H1 (cell line): ENCODE data around the gene ERICH3. TPM values are rescaled to one million over a fixed set of nuclear protein-coding genes. Genes with fewer than 3 reads are reported as not detected.

Experiments used
- CTCF ChIA-PET: fragments of 300-600 bp; sonication (Branson Sonifier 250); formaldehyde crosslinking; loops from one replicate; lab custom pipeline; 2021; ENCODE audit not compliant: partially characterized antibody; lab: Charles Lee
- POLR2A ChIA-PET: fragments of 300-600 bp; sonication (Branson Sonifier 250); formaldehyde crosslinking; loops from one replicate; lab custom pipeline; 2021; ENCODE audit warnings: inconsistent platforms; ENCODE audit not compliant: partially characterized antibody; lab: Charles Lee
- DNase-seq, 2 experiments: peaks; one replicate each; pipeline versions ENCODE4 v3.0.0 to v3.0.0-alpha.2; 2010 to 2022; ENCODE audit warnings: low spot score in 2 of 2, low read depth in 1 of 2, mixed read lengths in 1 of 2
- FAIRE-seq: peaks from 2 replicates; lab custom pipeline; 2011; peaks lifted over from hg19 to GRCh38; lab: Jason Lieb, UNC
- H2AFZ ChIP-seq: 2 replicates; pipeline ENCODE4 v1.8.1; 2012; ENCODE audit warnings: low read length, inconsistent platforms
- H2AK5ac ChIP-seq: 2 replicates; pipeline ENCODE4 v1.6.1; 2013; ENCODE audit warnings: low read depth, low read length
- H2BK120ac ChIP-seq: replicated peaks from 2 replicates; pipeline ENCODE3; 2013; ENCODE audit warnings: low read depth, low read length, inconsistent platforms
- H2BK12ac ChIP-seq: 2 replicates; pipeline ENCODE4 v1.6.1; 2013; ENCODE audit warnings: low read depth, low read length
- H2BK15ac ChIP-seq: 2 replicates; pipeline ENCODE4 v1.6.1; 2013; ENCODE audit warnings: low read length
- H2BK20ac ChIP-seq: 2 replicates; pipeline ENCODE4 v1.6.1; 2013; ENCODE audit warnings: low read length
- H2BK5ac ChIP-seq: 2 replicates; pipeline ENCODE4 v1.6.1; 2013; ENCODE audit warnings: low read depth, low read length
- H3K14ac ChIP-seq: 2 replicates; pipeline ENCODE4 v1.6.1; 2013; ENCODE audit warnings: inconsistent platforms; ENCODE audit not compliant: insufficient read length
- H3K18ac ChIP-seq: 2 replicates; pipeline ENCODE4 v1.6.1; 2013; ENCODE audit warnings: low read length; ENCODE audit errors: extremely low read depth
- H3K23ac ChIP-seq: 2 replicates; pipeline ENCODE4 v1.6.1; 2013; ENCODE audit warnings: inconsistent platforms; ENCODE audit not compliant: insufficient read length
- H3K23me2 ChIP-seq: 2 replicates; pipeline ENCODE4 v1.6.1; 2013; ENCODE audit warnings: low read depth, low read length
- H3K27ac ChIP-seq: 2 replicates; pipeline ENCODE4 v1.6.1; 2011; ENCODE audit warnings: low read depth, low read length, inconsistent platforms
- H3K27me3 ChIP-seq, 4 experiments: replicated peaks in 1 of 4; 1 replicate in 1 of 4; 2 replicates in 3 of 4; pipeline versions ENCODE4 v1.6.1 to v1.8.1; 2011 to 2013; ENCODE audit warnings: low read length in 3 of 4, mild to moderate bottlenecking in 3 of 4, inconsistent platforms in 2 of 4, mixed read lengths in 2 of 4, moderate library complexity in 1 of 4; ENCODE audit not compliant: control insufficient read depth in 3 of 4, insufficient read depth in 3 of 4; ENCODE audit errors: extremely low read depth in 1 of 4
- H3K36me3 ChIP-seq, 4 experiments: 2 replicates each; pipeline versions ENCODE4 v1.6.1 to v1.8.1; 2011 to 2013; ENCODE audit warnings: mild to moderate bottlenecking in 4 of 4, low read length in 3 of 4, moderate library complexity in 2 of 4, control low read depth in 1 of 4, inconsistent platforms in 1 of 4; ENCODE audit not compliant: insufficient read depth in 4 of 4, control insufficient read depth in 2 of 4
- H3K4ac ChIP-seq: replicated peaks from 2 replicates; pipeline ENCODE3; 2013; ENCODE audit warnings: low read length, low read depth, mixed read lengths, inconsistent platforms; ENCODE audit not compliant: insufficient read length
- H3K4me1 ChIP-seq, 4 experiments: replicated peaks in 1 of 4; 1 replicate in 1 of 4; 2 replicates in 3 of 4; pipeline versions ENCODE4 v1.6.1 to v1.8.1; 2011 to 2013; ENCODE audit warnings: low read length in 3 of 4, inconsistent platforms in 2 of 4, mixed read lengths in 1 of 4; ENCODE audit not compliant: insufficient read depth in 4 of 4, control insufficient read depth in 3 of 4
- H3K4me2 ChIP-seq, 2 experiments: 2 replicates each; pipeline versions ENCODE4 v1.6.1 to v1.8.1; 2011 to 2013; ENCODE audit warnings: low read depth in 2 of 2, low read length in 2 of 2, control low read depth in 1 of 2, inconsistent platforms in 1 of 2, mild to moderate bottlenecking in 1 of 2; ENCODE audit not compliant: insufficient read depth in 1 of 2
- H3K4me3 ChIP-seq, 4 experiments: fragments of 200-600, 300-600 bp in 1 of 4; sonication (generic), shearing (Covaris generic), sonication (Bioruptor Twin) in 1 of 4; 2 replicates each; pipeline versions ENCODE4 v1.5.1 to v1.8.1; 2011 to 2016; ENCODE audit warnings: low read length in 4 of 4, low read depth in 3 of 4, control low read depth in 2 of 4, inconsistent platforms in 2 of 4, mild to moderate bottlenecking in 2 of 4, mixed read lengths in 1 of 4, moderate library complexity in 1 of 4; ENCODE audit not compliant: insufficient read depth in 2 of 4; ENCODE audit errors: extremely low read depth in 1 of 4
- H3K56ac ChIP-seq: replicated peaks from 2 replicates; pipeline ENCODE3; 2013; ENCODE audit warnings: low read depth, mild to moderate bottlenecking, mixed read lengths, low read length, inconsistent platforms; ENCODE audit not compliant: insufficient read length
- H3K79me1 ChIP-seq: 2 replicates; pipeline ENCODE4 v1.6.1; 2013; ENCODE audit warnings: low read depth, low read length, control low read depth
- H3K79me2 ChIP-seq, 2 experiments: 2 replicates each; pipeline versions ENCODE4 v1.6.1 to v1.8.1; 2012 to 2013; ENCODE audit warnings: low read length in 2 of 2, mild to moderate bottlenecking in 2 of 2, inconsistent platforms in 1 of 2; ENCODE audit not compliant: insufficient read depth in 2 of 2, control insufficient read depth in 1 of 2
- H3K9ac ChIP-seq, 4 experiments: replicated peaks in 1 of 4; 1 replicate in 1 of 4; 2 replicates in 3 of 4; pipeline versions ENCODE4 v1.6.1 to v1.8.1; 2011 to 2013; ENCODE audit warnings: low read depth in 3 of 4, low read length in 3 of 4, control low read depth in 2 of 4, mild to moderate bottlenecking in 2 of 4, moderate library complexity in 2 of 4, inconsistent platforms in 1 of 4; ENCODE audit errors: extremely low read depth in 1 of 4
- H3K9me3 ChIP-seq, 2 experiments: 2 replicates each; pipeline versions ENCODE4 v1.6.1 to v1.8.1; 2012 to 2013; ENCODE audit warnings: mild to moderate bottlenecking in 2 of 2, moderate library complexity in 2 of 2, control low read depth in 1 of 2, inconsistent platforms in 1 of 2, low read depth in 1 of 2, low read length in 1 of 2, mixed read lengths in 1 of 2; ENCODE audit not compliant: insufficient read depth in 2 of 2
- H4K20me1 ChIP-seq, 2 experiments: replicated peaks in 1 of 2; 2 replicates each; pipeline versions ENCODE3 to v1.8.1; 2011 to 2013; ENCODE audit warnings: inconsistent platforms in 2 of 2, low read length in 2 of 2, mild to moderate bottlenecking in 1 of 2; ENCODE audit not compliant: insufficient read depth in 2 of 2, control insufficient read depth in 1 of 2
- H4K5ac ChIP-seq: 2 replicates; pipeline ENCODE4 v1.6.1; 2013; ENCODE audit warnings: low read length, low read depth, mixed read lengths, inconsistent platforms; ENCODE audit not compliant: insufficient read length
- H4K8ac ChIP-seq: 2 replicates; pipeline ENCODE4 v1.8.0; 2013; ENCODE audit warnings: mild to moderate bottlenecking, moderate library complexity, low read length, inconsistent platforms; ENCODE audit not compliant: insufficient read depth; ENCODE audit errors: extremely low read depth
- H4K91ac ChIP-seq: replicated peaks from 2 replicates; pipeline ENCODE3; 2013; ENCODE audit warnings: low read length, mixed read lengths, inconsistent platforms; ENCODE audit not compliant: insufficient read length
- CTBP2 ChIP-seq: IDR thresholded peaks from 2 replicates; pipeline ENCODE4 v1.7.0; 2011; ENCODE audit warnings: borderline replicate concordance, mild to moderate bottlenecking, moderate library complexity, mixed read lengths, low read length; ENCODE audit not compliant: insufficient read depth, insufficient read length
- EP300 ChIP-seq, 2 experiments: IDR thresholded peaks; 1 replicate in 1 of 2; 2 replicates in 1 of 2; pipeline ENCODE4 v1.6.1; 2011 to 2012; ENCODE audit warnings: low read depth in 2 of 2, low read length in 2 of 2, mild to moderate bottlenecking in 2 of 2, borderline replicate concordance in 1 of 2, inconsistent platforms in 1 of 2, moderate library complexity in 1 of 2
- EZH2 ChIP-seq: fragments of 200-600 bp; sonication (generic); IDR thresholded peaks from 2 replicates; pipeline ENCODE4 v1.7.1; 2012; ENCODE audit warnings: low read depth, mild to moderate bottlenecking, moderate library complexity, low read length, inconsistent platforms; ENCODE audit not compliant: severe bottlenecking
- HDAC2 ChIP-seq, 2 experiments: fragments of 300-600 bp in 1 of 2; sonication (generic) in 1 of 2; IDR thresholded peaks; 2 replicates each; pipeline ENCODE4 v1.6.1; 2011 to 2012; ENCODE audit warnings: low read depth in 2 of 2, low read length in 2 of 2, mild to moderate bottlenecking in 2 of 2, moderate library complexity in 2 of 2, borderline replicate concordance in 1 of 2, inconsistent platforms in 1 of 2
- HDAC6 ChIP-seq: IDR thresholded peaks from one replicate; pipeline ENCODE4 v1.7.1; 2012; ENCODE audit warnings: low read depth, mild to moderate bottlenecking, inconsistent platforms, low read length, moderate library complexity
- JUN ChIP-seq: IDR thresholded peaks from 2 replicates; pipeline ENCODE4 v1.6.1; 2011; ENCODE audit warnings: low read depth, mild to moderate bottlenecking, improper control_type of control experiment, low read length
- JUND ChIP-seq: IDR thresholded peaks from 2 replicates; pipeline ENCODE4 v1.6.1; 2011; ENCODE audit warnings: mild to moderate bottlenecking, improper control_type of control experiment, low read length
- KDM4A ChIP-seq: IDR thresholded peaks from one replicate; pipeline ENCODE4 v1.7.1; 2012; ENCODE audit warnings: low read depth, mild to moderate bottlenecking, moderate library complexity, low read length, inconsistent platforms; ENCODE audit not compliant: severe bottlenecking
- MAFK ChIP-seq: IDR thresholded peaks from 2 replicates; pipeline ENCODE4 v1.6.1; 2012; ENCODE audit warnings: low read depth, mild to moderate bottlenecking, improper control_type of control experiment, low read length
- TAF7 ChIP-seq: optimal IDR thresholded peaks from 2 replicates; pipeline ENCODE3; 2011; ENCODE audit warnings: low read depth, mild to moderate bottlenecking, inconsistent platforms, low read length, moderate library complexity, borderline replicate concordance
- TBP ChIP-seq: IDR thresholded peaks from 2 replicates; pipeline ENCODE4 v1.6.1; 2011; ENCODE audit warnings: low read depth, low read length, improper control_type of control experiment
- TEAD4 ChIP-seq: IDR thresholded peaks from 2 replicates; pipeline ENCODE4 v1.6.1; 2012; ENCODE audit warnings: low read depth, low read length, inconsistent platforms, mixed read lengths
- WGBS, 2 experiments: shearing (Covaris generic) in 1 of 2; methylation state at CpG; one replicate each; pipeline versions ENCODE4 v1.1.6 to v1.1.7; 2013 to 2015; ENCODE audit warnings: low lambda C conversion rate in 2 of 2, mixed read lengths in 2 of 2, inconsistent platforms in 1 of 2, low coverage in 1 of 2, missing lambda C conversion rate in 1 of 2; ENCODE audit not compliant: insufficient replicate concordance in 2 of 2, insufficient coverage in 1 of 2, insufficient read length in 1 of 2; ENCODE audit errors: extremely low coverage in 1 of 2, missing lambda C conversion rate in 1 of 2; 5-methylcytosine and 5-hydroxymethylcytosine counted together
- polyA plus RNA-seq, 7 experiments: library from polyadenylated mRNA; depleted of rRNA in 3 of 7; stranded (reverse) in 5 of 7; unstranded in 2 of 7; fragments of >200 nt in 5 of 7; fragments of 200-250 nt in 2 of 7; gene quantifications; 1 replicate in 5 of 7; 2 replicates in 1 of 7; 4 replicates in 1 of 7; pipeline versions ENCODE4 v1.2.1 to v1.2.3, GENCODE V29; 2011 to 2013; ENCODE audit warnings: missing spikeins in 2 of 7, mixed read lengths in 2 of 7
- total RNA-seq: library from RNA; stranded (reverse); fragmentation: NEBNext Ultra II Directional; extraction: Animal tissue kit (Norgen Biotek cat#: 25700); gene quantifications from 2 replicates; pipeline ENCODE4 v1.2.1, GENCODE V29; 2021

Gene ERICH3
- total and polyA plus RNA-seq, 2 of the 8 experiments (the other 6 are each of a cell fraction or from before 2014, with no cell fraction given), result 0.02 TPM; not detected in 1

GRCh38 chr1:74592580-74593355 is 80.8 kb downstream of the ERICH3 start:
- Histone ChIP-seq H3K27ac (no peak overlapping the region), H3K4me2 (no peak overlapping the region), H3K18ac (no peak overlapping the region), H3K79me2 (no peaks in the 10 kb centered on the region), H3K4ac (no peak overlapping the region), H3K23me2 (no peaks in the 10 kb centered on the region), H2BK12ac (no peak overlapping the region), H3K4me3 (no peak overlapping the region), H3K27me3 (no peaks in the 10 kb centered on the region; a peak in 1 of 7 replicates), H4K91ac (no peak overlapping the region), H2BK15ac (no peak overlapping the region), H4K8ac (no peak overlapping the region), H2AK5ac (no peak overlapping the region), H3K79me1 (no peaks in the 10 kb centered on the region), H3K9me3 (no peaks in the 10 kb centered on the region), H2BK5ac (no peak overlapping the region), H2AFZ (no peak overlapping the region), H4K20me1 (no peaks in the 10 kb centered on the region), H3K9ac (no peak overlapping the region), H4K5ac (no peak overlapping the region), H3K56ac (no peak overlapping the region), H3K14ac (no peak overlapping the region), H3K23ac (no peak overlapping the region), H3K36me3 (no peaks in the 10 kb centered on the region), H2BK120ac (no peak overlapping the region), H2BK20ac (no peak overlapping the region), H3K4me1 (no peaks in the 10 kb centered on the region)
- DNase-seq (no peak), FAIRE-seq (no peak)
- 84% methylated on average over 5 of the region's 5 CpGs; no CpG with 5 or more reads in 1 of the 2 experiments for WGBS, 2 experiments
- POLR2A ChIA-PET, result no interaction called here
- CTCF ChIA-PET, result interaction anchor here (0.5 to 1.0 kb wide), 2 partner anchors 27 to 141 kb away, joined by 3 read pairs; no protein-coding TSS in a partner anchor
- no peak for TF ChIP-seq TAF7
- no peak for TF ChIP-seq KDM4A
- no peak for TF ChIP-seq EZH2
- TF ChIP-seq TEAD4, result no peak
- no peak for TF ChIP-seq JUND
- no peak for TF ChIP-seq EP300 (IDR thresholded peaks at IDR 0.05; ENCODE audit: borderline replicate concordance in 1 of 2, low read depth in 2 of 2, low read length in 2 of 2)
- no peak for TF ChIP-seq TBP
- TF ChIP-seq JUN, result no peak
- TF ChIP-seq HDAC6, result no peak
- no peak for TF ChIP-seq HDAC2 (IDR thresholded peaks at IDR 0.05; ENCODE audit: borderline replicate concordance in 1 of 2, low read depth in 2 of 2, low read length in 2 of 2)
- TF ChIP-seq MAFK, result no peak
- no peak for TF ChIP-seq CTBP2
